ENCODE results near the gene DOCK4.

DOCK4 gene

GRCh38 chr7:111762799-111763198 lies 443.4 kb downstream of the DOCK4 start:
- DNase-seq (ENCODE audit: low spot score) = no peak

GRCh38 chr7:111762211-111762610 lies 444.0 kb downstream of the DOCK4 start:
- DNase-seq (ENCODE audit: low spot score) = no peak

GRCh38 chr7:111760043-111760442 lies 446.2 kb downstream of the DOCK4 start:
- peak; percentile 32 for DNase-seq (ENCODE audit: low spot score)

GRCh38 chr7:111758332-111758731 lies 447.9 kb downstream of the DOCK4 start:
- DNase-seq (ENCODE audit: low spot score) = no peak

GRCh38 chr7:111756687-111757178 lies 449.5 kb downstream of the DOCK4 start:
- peak; percentile 92 for DNase-seq (ENCODE audit: low spot score)

- DNase-seq (ENCODE audit: low spot score) = peak; percentile 59
Measured at GRCh38 chr7:111755383-111755782, 450.8 kb downstream of the DOCK4 start.

DNA sequence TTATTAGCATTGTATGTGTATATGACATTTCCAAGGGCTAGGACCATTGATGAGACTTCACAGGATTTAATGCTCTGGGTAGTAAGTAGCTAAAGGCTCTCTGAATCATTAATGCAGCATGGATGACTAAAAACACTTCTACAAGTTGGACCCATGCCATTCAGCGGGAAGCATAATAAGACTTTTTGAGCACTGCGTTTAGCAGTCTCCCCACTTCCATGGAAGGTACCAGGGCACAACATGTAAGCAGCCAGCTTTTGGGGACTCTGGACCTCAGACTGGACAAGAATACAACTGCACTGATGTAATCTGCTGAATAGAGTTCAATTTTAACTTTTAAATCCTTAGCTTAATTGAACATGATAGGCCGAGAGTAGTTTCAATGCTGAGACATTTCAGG lies 452.2 kb downstream of the DOCK4 start:
- peak; percentile 67 for DNase-seq (ENCODE audit: low spot score)

- DNase-seq (ENCODE audit: low spot score) = peak; percentile 71
Measured at GRCh38 chr7:111752022-111752582, 454.1 kb downstream of the DOCK4 start.

GRCh38 chr7:111750878-111751277 lies 455.3 kb downstream of the DOCK4 start:
- DNase-seq (ENCODE audit: low spot score) = no peak

DNA sequence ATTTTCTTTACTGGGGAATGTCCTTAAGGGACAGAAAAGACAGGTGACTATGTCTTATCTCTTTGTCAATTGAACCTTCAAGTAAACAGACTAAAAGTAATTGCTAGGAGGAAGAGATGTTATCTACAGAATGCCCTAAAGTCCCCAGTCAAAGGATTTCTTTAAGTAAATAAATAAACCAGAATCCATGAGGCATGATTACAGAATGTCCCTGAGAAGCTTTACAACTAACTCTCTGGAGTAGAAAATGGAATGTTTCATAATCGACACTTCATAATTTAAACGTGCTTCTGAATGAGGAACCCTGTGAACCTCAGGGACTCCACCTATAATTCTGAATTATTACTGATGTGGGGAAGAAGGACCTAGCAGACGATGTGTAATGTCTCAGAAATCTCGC lies 456.0 kb downstream of the DOCK4 start:
- DNase-seq (ENCODE audit: low spot score) = no peak

- DNase-seq (ENCODE audit: low spot score) = no peak
Measured at GRCh38 chr7:111749625-111750024, 456.6 kb downstream of the DOCK4 start.

DNA sequence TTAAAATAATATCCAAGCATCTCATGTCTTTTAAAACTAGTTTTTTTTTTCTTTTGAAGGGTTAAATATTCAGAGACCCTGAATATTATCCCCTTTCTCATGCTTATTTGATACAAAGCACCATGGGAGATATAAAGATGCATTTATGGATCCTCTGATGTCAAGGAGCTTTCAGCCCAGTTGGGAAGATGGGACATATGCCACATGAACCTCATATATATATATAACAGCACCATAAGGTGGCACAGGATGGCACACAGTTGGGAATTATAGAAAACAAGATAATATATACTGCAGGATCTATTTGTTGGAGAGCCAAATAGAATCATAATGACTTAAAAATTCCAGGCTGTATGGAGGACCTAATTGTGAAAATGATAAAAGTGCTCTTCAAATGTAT lies 458.5 kb downstream of the DOCK4 start:
- DNase-seq (ENCODE audit: low spot score) = no peak

GRCh38 chr7:111746950-111747349 lies 459.2 kb downstream of the DOCK4 start:
- no peak for DNase-seq (ENCODE audit: low spot score)

- no peak for DNase-seq (ENCODE audit: low spot score)
Measured at GRCh38 chr7:111744501-111745155, 461.6 kb downstream of the DOCK4 start.

GRCh38 chr7:111743244-111743847 lies 462.9 kb downstream of the DOCK4 start:
- no peak for DNase-seq (ENCODE audit: low spot score)

DNA sequence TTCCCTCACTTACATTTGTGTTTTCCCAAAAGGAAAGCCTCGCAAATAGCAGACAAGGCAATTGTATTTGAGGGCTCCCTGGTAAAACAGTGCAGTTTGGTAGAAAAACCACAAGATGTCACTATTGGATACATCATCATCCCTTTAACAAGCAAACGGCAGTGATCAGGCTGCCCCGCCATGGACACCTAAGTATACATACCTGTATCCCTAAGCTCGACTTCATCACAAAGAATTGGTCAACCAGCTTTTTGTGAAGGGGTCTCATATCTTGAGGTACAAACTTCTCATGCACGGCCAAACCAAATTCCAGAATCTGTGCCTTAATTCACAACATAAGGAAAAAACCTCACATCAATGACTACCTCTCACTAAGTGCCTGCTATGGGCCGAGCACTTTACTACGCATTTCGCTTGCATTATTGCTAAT lies 464.4 kb downstream of the DOCK4 start:
- peak; percentile 87 for DNase-seq (ENCODE audit: low spot score)

DNA sequence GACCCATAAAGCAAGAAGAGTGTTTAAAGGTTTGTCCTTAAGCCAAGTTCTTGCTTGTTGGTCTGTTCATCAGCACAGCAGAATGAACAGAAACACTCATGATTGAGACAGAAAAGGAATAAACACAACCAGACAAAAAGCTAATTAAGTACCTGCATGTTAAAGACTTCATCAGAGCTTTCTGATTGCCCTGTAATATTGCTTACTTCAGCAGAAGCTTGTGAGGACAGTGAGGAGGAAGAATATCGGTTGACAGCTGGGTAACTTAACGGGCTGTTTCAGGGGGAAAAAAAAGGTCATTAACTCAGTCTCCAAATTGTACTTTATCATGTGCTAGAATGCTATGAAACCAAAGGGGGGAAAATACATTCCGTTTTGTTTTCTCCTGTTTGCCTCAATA lies 465.3 kb downstream of the DOCK4 start:
- DNase-seq (ENCODE audit: low spot score) = no peak

GRCh38 chr7:111736552-111736874 lies 469.7 kb downstream of the DOCK4 start:
- no peak for DNase-seq (ENCODE audit: low spot score)

DNA sequence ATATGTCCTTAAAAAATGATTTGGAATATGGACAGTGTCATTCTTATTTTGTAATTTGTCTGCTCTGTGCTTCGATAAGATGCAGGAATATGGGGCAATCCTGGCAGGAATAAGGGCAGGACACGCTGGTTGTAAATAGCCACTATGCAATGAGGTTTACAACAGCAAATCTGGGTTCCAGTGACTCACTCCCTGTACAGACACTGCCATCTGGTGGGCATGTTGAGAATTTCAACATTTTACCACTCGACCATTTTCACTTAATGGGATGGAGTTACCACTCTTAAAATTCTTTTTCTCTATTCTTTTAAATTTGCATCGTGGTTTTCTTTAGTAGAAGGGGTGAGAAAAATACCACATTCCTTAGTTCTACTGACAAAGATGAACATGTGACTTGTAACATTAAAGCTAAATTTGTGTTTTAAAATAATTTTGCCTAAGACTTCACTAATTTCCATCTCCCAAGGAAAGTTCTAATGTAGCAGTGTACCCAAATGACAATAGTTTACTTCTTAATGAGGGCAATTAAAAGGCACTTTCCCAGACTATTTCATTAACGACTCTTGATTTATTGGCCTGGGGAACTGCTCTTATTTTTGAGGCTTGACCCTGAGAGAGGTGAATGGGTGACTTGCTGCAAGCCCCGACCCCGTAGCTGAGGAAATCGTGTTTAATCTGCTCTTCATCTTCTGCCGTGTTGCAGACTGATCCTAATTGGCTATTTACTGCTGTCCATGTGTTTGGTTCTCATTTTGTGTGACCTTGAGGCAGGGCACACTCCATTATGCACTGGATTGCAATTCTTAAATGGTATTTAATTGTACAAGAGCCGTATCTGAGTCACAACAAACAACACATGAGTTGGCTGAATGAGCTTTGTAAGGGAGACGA lies 470.3 kb downstream of the DOCK4 start:
- DNase-seq (ENCODE audit: low spot score) = peak; percentile 84

DNA sequence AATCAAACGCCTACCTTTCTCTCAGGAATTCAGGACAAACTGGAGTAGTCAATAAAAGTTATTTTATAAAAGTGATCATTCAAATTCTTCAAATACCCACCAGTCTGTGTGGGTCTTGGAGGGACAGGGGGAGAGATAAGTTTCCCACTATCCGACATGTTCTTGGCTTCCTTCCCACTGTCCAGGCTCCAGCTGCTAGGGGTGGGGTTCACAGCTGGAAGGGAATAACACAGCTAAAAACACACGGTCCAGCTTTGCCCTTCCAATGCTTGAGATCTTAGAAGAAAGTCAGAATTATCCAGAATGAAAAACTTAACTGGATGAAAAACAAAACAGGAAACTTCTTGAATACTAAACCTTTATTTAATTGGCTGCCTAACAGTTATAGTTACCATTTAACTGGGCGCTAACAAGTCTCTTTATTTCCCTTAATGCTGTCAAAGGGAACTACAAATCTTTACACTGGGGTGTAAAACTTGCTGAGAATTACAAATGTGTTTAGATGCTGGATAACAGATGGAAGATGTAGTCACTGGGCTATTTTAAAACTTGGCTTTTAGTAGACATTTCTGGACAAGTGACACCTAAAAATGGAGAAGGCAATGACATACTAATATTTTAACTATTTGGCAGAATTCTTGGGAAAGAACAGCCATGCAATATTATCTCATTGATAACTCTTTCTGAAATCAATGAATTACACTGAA lies 471.1 kb downstream of the DOCK4 start:
- no peak for DNase-seq (ENCODE audit: low spot score)

- no peak for DNase-seq (ENCODE audit: low spot score)
Measured at GRCh38 chr7:111732923-111733322, 473.3 kb downstream of the DOCK4 start.

Data from pons (tissue), 1 donor.